SK-N-SH (cell line): ENCODE measurements around the gene CARS2. TPM values are rescaled to one million over a fixed set of nuclear protein-coding genes. Genes with fewer than 3 reads are reported as not detected.

Source experiments
- CTCF ChIA-PET: fragments of 300-600, 350-600 bp; formaldehyde crosslinking; extraction: SDS; loops from one replicate; lab custom pipeline; 2021; lab: Yijun Ruan, JAX
- POLR2A ChIA-PET: fragments of 350-600 bp; sonication (Branson Sonifier 250); formaldehyde crosslinking; extraction: SDS; loops from one replicate; lab custom pipeline; 2020; ENCODE audit warnings: antibody characterized with exemption, inconsistent platforms; lab: Yijun Ruan, JAX
- DNase-seq: peaks from one replicate; pipeline ENCODE4 v3.0.0; 2012
- H2AFZ ChIP-seq: fragments of 200-600 bp; sonication (generic); 2 replicates; pipeline ENCODE4 v1.8.1; 2016; ENCODE audit warnings: antibody characterized with exemption, mild to moderate bottlenecking, low read depth
- H3F3A ChIP-seq: fragments of 200-600 bp; sonication (generic); replicated peaks from 2 replicates; pipeline ENCODE3; 2016; ENCODE audit warnings: antibody characterized with exemption, mild to moderate bottlenecking; ENCODE audit not compliant: insufficient read depth
- H3K27ac ChIP-seq, 2 experiments: fragments of 200-500 bp in 1 of 2; fragments of 200-600 bp in 1 of 2; sonication (Bioruptor generic) in 1 of 2; sonication (generic), shearing (Covaris generic) in 1 of 2; 2 replicates each; pipeline versions ENCODE4 v1.5.1 to v1.6.1; 2014 to 2016; ENCODE audit warnings: low read depth in 2 of 2, inconsistent platforms in 1 of 2, low read length in 1 of 2, mild to moderate bottlenecking in 1 of 2, mixed read lengths in 1 of 2
- H3K27me3 ChIP-seq: fragments of 200-600 bp; sonication (generic), shearing (Covaris generic); 2 replicates; pipeline ENCODE4 v1.6.1; 2016; ENCODE audit warnings: mixed run types; ENCODE audit not compliant: insufficient read depth
- H3K36me3 ChIP-seq, 2 experiments: fragments of 200-500 bp in 1 of 2; fragments of 200-600 bp in 1 of 2; sonication (Bioruptor generic) in 1 of 2; sonication (generic) in 1 of 2; replicated peaks in 1 of 2; 2 replicates each; pipeline versions ENCODE3 to v1.5.1; 2014 to 2016; ENCODE audit warnings: low read length in 1 of 2, mild to moderate bottlenecking in 1 of 2; ENCODE audit not compliant: insufficient read depth in 2 of 2, control insufficient read depth in 1 of 2
- H3K4me1 ChIP-seq, 2 experiments: fragments of 200-500 bp in 1 of 2; fragments of 200-600 bp in 1 of 2; sonication (Bioruptor generic) in 1 of 2; sonication (generic), shearing (Covaris generic) in 1 of 2; 2 replicates each; pipeline versions ENCODE4 v1.5.1 to v1.6.1; 2014 to 2016; ENCODE audit warnings: low read depth in 1 of 2, low read length in 1 of 2, mixed run types in 1 of 2; ENCODE audit not compliant: insufficient read depth in 2 of 2, control insufficient read depth in 1 of 2
- H3K4me2 ChIP-seq: fragments of 200-600 bp; sonication (generic), shearing (Covaris generic); 2 replicates; pipeline ENCODE4 v1.6.1; 2017; ENCODE audit warnings: mixed run types
- H3K4me3 ChIP-seq, 2 experiments: fragments of 200-500 bp in 1 of 2; fragments of 200-600 bp in 1 of 2; sonication (Bioruptor generic) in 1 of 2; sonication (generic), shearing (Covaris generic) in 1 of 2; 2 replicates each; pipeline versions ENCODE4 v1.5.1 to v1.8.1; 2014 to 2016; ENCODE audit warnings: low read depth in 2 of 2, inconsistent platforms in 1 of 2, low read length in 1 of 2, mild to moderate bottlenecking in 1 of 2, mixed read lengths in 1 of 2, moderate library complexity in 1 of 2
- H3K79me2 ChIP-seq: fragments of 200-600 bp; sonication (generic); 2 replicates; pipeline ENCODE4 v1.8.1; 2017; ENCODE audit warnings: mild to moderate bottlenecking; ENCODE audit not compliant: insufficient read depth
- H3K9ac ChIP-seq: fragments of 200-600 bp; sonication (generic); 2 replicates; pipeline ENCODE4 v1.6.1; 2017; ENCODE audit warnings: mixed run types
- H3K9me2 ChIP-seq: fragments of 200-600 bp; sonication (generic); 2 replicates; pipeline ENCODE4 v1.6.1; 2017; ENCODE audit warnings: mixed run types
- H3K9me3 ChIP-seq: fragments of 200-600 bp; sonication (generic); 2 replicates; pipeline ENCODE4 v1.6.1; 2017; ENCODE audit warnings: mixed run types, mild to moderate bottlenecking, moderate library complexity
- H4K20me1 ChIP-seq: fragments of 200-600 bp; sonication (generic); 2 replicates; pipeline ENCODE4 v1.6.1; 2017; ENCODE audit warnings: mild to moderate bottlenecking, mixed run types; ENCODE audit not compliant: insufficient read depth
- EZH2phosphoT487 ChIP-seq: fragments of 200-600 bp; sonication (generic); IDR thresholded peaks from 2 replicates; pipeline ENCODE4 v1.6.1; 2017; ENCODE audit warnings: low read depth, mixed run types, mild to moderate bottlenecking, antibody characterized with exemption, moderate library complexity, borderline replicate concordance
- FOSL2 ChIP-seq: IDR thresholded peaks from 2 replicates; pipeline ENCODE4 v1.4.0; 2012; ENCODE audit warnings: low read depth, mild to moderate bottlenecking, moderate library complexity, borderline replicate concordance
- FOXM1 ChIP-seq: IDR thresholded peaks from 2 replicates; pipeline ENCODE4 v1.4.0; 2012; ENCODE audit warnings: low read depth, mild to moderate bottlenecking
- GATA2 ChIP-seq: sonication (generic); formaldehyde crosslinking; IDR thresholded peaks from 2 replicates; pipeline ENCODE4 v1.5.0; 2020; ENCODE audit warnings: mild to moderate bottlenecking, missing genetic modification reagents
- JUND ChIP-seq: IDR thresholded peaks from 2 replicates; pipeline ENCODE4 v1.4.0; 2012
- MEF2A ChIP-seq: IDR thresholded peaks from 2 replicates; pipeline ENCODE4 v1.4.0; 2012; ENCODE audit warnings: low read depth, borderline replicate concordance
- NRF1 ChIP-seq: IDR thresholded peaks from 2 replicates; pipeline ENCODE4 v1.6.1; 2012; ENCODE audit warnings: low read depth, mild to moderate bottlenecking, low read length
- SIN3A ChIP-seq: IDR thresholded peaks from 2 replicates; pipeline ENCODE4 v1.6.1; 2012; ENCODE audit warnings: low read depth, mild to moderate bottlenecking, low read length, moderate library complexity, borderline replicate concordance
- TCF12 ChIP-seq: IDR thresholded peaks from 2 replicates; pipeline ENCODE4 v1.4.0; 2012
- WGBS: methylation state at CpG from one replicate; pipeline ENCODE4 v1.1.6; 2017; ENCODE audit warnings: low lambda C conversion rate; 5-methylcytosine and 5-hydroxymethylcytosine counted together
- polyA plus RNA-seq, 3 experiments: library from polyadenylated mRNA; depleted of rRNA; stranded (reverse); fragments of >200 nt; gene quantifications; 2 replicates each; pipeline ENCODE4 v1.2.3, GENCODE V29; 2012
- TF ChIP-seq, protein P1 (sequence below): fragments of 200-600 bp; sonication (generic); IDR thresholded peaks from 2 replicates; pipeline ENCODE4 v1.6.1; 2017; ENCODE audit warnings: antibody characterized with exemption, mild to moderate bottlenecking, moderate library complexity
- TF ChIP-seq, protein P2 (sequence below): fragments of 150-350 bp; IDR thresholded peaks from 2 replicates; pipeline ENCODE4 v1.6.1; 2017; ENCODE audit warnings: antibody characterized with exemption, low read length, low read depth, borderline replicate concordance
- TF ChIP-seq, protein P3 (sequence below): IDR thresholded peaks from 2 replicates; pipeline ENCODE4 v1.4.0; 2012; ENCODE audit warnings: low read depth, borderline replicate concordance
- TF ChIP-seq, protein P4 (sequence below): IDR thresholded peaks from 2 replicates; pipeline ENCODE4 v1.6.1; 2012; ENCODE audit warnings: mild to moderate bottlenecking, low read depth, low read length, moderate library complexity

CARS2 gene
- polyA plus RNA-seq, 1 of the 3 experiments (the other 2 are of a cell fraction), result 78.6 TPM

DNA sequence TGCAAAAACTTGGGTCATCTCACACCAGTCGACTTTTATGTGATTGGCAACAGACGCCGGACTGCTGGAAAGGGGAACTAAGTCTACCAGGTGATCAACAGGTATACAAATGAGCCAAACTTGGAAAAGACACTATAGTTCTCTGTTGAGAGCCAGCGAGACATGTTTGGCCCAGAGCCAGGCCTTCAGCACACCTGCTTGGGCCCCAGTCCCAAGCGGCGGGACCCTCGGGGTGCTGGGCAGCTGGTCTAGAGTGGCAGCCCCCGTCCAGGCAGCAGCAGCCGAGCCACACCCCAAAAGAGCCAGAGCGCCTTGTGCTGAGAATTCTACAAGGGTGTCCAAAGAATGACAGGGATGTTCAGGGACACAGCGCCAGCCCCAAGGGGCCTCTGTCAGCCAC is 62.6 kb downstream of the CARS2 start:
- POLR2A ChIA-PET, result no interaction called here
- Histone ChIP-seq H3K9me2 (no peaks in the 10 kb centered on the region), H4K20me1 (no peaks in the 10 kb centered on the region), H3K4me2 (no peak overlapping the region)
- TF ChIP-seq MEF2A (no peak), EZH2phosphoT487 (no peak), FOXM1 (no peak), GATA2 (no peak), NRF1 (no peak), SIN3A (no peak), TCF12 (no peak)
- TF ChIP-seq, protein P1, sequence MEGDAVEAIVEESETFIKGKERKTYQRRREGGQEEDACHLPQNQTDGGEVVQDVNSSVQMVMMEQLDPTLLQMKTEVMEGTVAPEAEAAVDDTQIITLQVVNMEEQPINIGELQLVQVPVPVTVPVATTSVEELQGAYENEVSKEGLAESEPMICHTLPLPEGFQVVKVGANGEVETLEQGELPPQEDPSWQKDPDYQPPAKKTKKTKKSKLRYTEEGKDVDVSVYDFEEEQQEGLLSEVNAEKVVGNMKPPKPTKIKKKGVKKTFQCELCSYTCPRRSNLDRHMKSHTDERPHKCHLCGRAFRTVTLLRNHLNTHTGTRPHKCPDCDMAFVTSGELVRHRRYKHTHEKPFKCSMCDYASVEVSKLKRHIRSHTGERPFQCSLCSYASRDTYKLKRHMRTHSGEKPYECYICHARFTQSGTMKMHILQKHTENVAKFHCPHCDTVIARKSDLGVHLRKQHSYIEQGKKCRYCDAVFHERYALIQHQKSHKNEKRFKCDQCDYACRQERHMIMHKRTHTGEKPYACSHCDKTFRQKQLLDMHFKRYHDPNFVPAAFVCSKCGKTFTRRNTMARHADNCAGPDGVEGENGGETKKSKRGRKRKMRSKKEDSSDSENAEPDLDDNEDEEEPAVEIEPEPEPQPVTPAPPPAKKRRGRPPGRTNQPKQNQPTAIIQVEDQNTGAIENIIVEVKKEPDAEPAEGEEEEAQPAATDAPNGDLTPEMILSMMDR, result no peak
- TF ChIP-seq, protein P2, sequence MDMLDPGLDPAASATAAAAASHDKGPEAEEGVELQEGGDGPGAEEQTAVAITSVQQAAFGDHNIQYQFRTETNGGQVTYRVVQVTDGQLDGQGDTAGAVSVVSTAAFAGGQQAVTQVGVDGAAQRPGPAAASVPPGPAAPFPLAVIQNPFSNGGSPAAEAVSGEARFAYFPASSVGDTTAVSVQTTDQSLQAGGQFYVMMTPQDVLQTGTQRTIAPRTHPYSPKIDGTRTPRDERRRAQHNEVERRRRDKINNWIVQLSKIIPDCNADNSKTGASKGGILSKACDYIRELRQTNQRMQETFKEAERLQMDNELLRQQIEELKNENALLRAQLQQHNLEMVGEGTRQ, result no peak
- TF ChIP-seq, all 33 proteins: peak for 0
- 95% methylated on average over 10 of the region's 11 CpGs for WGBS
- Histone ChIP-seq H3K9me3 (no peaks in the 10 kb centered on the region), H3K36me3 (peaks cover 17 to 63% of the 10 kb centered on the region in 2 experiments), H3F3A (peaks cover 6% of the 10 kb centered on the region), H3K4me1 (peaks cover 0 to 20% of the 10 kb centered on the region in 2 experiments; a peak in 1 of 4 replicates), H3K27ac (no peak overlapping the region), H3K4me3 (no peak overlapping the region), H3K79me2 (no peaks in the 10 kb centered on the region), H3K27me3 (no peaks in the 10 kb centered on the region), H2AFZ (no peak overlapping the region), H3K9ac (no peak overlapping the region)
- no peak for DNase-seq
- CTCF ChIA-PET, result no interaction called here

DNA sequence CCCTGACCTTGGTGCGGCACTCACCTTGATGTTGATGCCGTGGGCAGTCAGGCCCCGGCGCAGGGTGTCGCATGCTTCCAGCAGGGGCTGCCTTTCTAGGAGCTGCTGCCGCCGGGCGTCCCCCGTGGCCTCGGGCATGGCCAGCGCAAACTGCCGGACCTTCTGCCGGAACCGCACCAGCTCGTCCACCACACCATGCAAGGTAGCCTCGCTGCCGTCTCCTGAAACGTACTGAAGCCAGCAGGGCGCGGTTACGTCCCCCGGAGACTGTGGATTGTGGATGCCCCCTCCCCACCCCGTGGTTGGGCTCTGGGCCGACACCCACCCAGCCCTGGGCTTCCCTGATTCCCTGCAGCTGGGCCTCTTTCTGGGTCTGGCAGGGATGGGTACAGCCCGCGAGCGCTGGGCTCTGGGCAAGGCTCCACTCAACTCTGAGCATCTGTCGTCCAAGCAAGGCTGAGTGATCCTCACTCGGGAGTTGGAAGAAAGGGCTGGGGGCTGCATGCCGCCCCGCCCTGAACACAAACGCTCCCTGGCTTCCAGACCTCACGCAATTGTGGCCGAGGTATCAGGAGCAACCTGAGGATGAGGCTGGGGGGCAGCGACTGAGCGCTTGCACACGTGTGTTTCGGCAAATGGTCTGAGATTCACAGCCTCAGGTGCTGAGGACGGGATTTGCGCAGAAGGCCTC is 63.5 kb downstream of the CARS2 start:
- no peak overlapping the region for H3K4me2 ChIP-seq
- H3K79me2 ChIP-seq, result no peaks in the 10 kb centered on the region
- peaks cover 17 to 72% of the 10 kb centered on the region in 2 experiments for H3K36me3 ChIP-seq
- DNase-seq, result no peak
- POLR2A ChIA-PET, result no interaction called here
- H4K20me1 ChIP-seq, result no peaks in the 10 kb centered on the region
- H3K9me2 ChIP-seq, result no peaks in the 10 kb centered on the region
- 96% methylated on average over 22 of the region's 40 CpGs for WGBS
- no peak overlapping the region for H3K9ac ChIP-seq
- CTCF ChIA-PET, result interaction anchor here (1.0 kb wide), 1 partner anchor 25 kb away, joined by 3 read pairs; no protein-coding TSS in a partner anchor
- H3K4me1 ChIP-seq, result peaks cover 0 to 17% of the 10 kb centered on the region in 2 experiments; a peak in 1 of 4 replicates
- H3K4me3 ChIP-seq, result no peak overlapping the region
- TF ChIP-seq FOSL2 (no peak), GATA2 (no peak), JUND (no peak), MEF2A (no peak), SIN3A (no peak), NRF1 (no peak)
- TF ChIP-seq, protein P3, sequence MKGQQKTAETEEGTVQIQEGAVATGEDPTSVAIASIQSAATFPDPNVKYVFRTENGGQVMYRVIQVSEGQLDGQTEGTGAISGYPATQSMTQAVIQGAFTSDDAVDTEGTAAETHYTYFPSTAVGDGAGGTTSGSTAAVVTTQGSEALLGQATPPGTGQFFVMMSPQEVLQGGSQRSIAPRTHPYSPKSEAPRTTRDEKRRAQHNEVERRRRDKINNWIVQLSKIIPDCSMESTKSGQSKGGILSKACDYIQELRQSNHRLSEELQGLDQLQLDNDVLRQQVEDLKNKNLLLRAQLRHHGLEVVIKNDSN, result no peak
- TF ChIP-seq, protein P4, sequence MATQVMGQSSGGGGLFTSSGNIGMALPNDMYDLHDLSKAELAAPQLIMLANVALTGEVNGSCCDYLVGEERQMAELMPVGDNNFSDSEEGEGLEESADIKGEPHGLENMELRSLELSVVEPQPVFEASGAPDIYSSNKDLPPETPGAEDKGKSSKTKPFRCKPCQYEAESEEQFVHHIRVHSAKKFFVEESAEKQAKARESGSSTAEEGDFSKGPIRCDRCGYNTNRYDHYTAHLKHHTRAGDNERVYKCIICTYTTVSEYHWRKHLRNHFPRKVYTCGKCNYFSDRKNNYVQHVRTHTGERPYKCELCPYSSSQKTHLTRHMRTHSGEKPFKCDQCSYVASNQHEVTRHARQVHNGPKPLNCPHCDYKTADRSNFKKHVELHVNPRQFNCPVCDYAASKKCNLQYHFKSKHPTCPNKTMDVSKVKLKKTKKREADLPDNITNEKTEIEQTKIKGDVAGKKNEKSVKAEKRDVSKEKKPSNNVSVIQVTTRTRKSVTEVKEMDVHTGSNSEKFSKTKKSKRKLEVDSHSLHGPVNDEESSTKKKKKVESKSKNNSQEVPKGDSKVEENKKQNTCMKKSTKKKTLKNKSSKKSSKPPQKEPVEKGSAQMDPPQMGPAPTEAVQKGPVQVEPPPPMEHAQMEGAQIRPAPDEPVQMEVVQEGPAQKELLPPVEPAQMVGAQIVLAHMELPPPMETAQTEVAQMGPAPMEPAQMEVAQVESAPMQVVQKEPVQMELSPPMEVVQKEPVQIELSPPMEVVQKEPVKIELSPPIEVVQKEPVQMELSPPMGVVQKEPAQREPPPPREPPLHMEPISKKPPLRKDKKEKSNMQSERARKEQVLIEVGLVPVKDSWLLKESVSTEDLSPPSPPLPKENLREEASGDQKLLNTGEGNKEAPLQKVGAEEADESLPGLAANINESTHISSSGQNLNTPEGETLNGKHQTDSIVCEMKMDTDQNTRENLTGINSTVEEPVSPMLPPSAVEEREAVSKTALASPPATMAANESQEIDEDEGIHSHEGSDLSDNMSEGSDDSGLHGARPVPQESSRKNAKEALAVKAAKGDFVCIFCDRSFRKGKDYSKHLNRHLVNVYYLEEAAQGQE, result no peak
- TF ChIP-seq, protein P1, result no peak
- no peak overlapping the region; a peak in 1 of 4 replicates for H3K27ac ChIP-seq
- no peaks in the 10 kb centered on the region for H3K9me3 ChIP-seq
- no peak overlapping the region for H2AFZ ChIP-seq
- H3K27me3 ChIP-seq, result no peaks in the 10 kb centered on the region
- H3F3A ChIP-seq, result peaks cover 6% of the 10 kb centered on the region
